ENCODE results near the gene NUDT22.

Gene NUDT22

GRCh38 chr11:64255135-64256128 lies 29.4 kb downstream of the NUDT22 start:
- DNase-seq (ENCODE audit: low spot score): no peak

GRCh38 chr11:64256300-64256699 lies 30.2 kb downstream of the NUDT22 start:
- DNase-seq (ENCODE audit: low spot score): no peak

- DNase-seq (ENCODE audit: low spot score): no peak
Measured at GRCh38 chr11:64258356-64258755, 32.3 kb downstream of the NUDT22 start.

DNA sequence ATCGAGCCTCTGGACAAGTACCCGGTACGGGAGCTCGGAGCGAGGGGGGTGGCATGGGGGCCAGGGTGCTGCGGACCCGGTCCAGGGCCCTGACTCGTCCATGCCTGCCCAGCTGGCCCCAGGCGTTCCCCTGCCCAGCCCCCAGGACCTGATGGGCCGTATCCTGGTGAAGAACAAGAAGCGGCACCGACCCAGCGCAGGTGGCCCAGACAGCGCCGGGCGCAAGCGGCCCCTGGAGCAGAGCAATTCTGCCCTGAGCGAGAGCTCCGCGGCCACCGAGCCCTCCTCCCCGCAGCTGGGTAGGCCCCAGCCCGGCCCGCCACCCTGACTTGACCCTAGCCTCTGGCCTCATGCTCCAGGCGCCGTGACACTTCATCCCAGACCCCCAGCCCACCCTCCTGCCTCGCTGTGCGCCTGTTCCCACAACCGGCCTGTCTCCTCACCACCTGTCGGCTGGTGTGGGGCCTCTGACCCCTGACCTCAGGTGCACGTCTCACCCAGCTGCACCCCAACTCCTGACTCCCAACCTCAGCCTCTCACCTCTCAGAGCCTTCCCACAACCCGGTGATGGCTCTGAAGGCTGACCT lies 33.0 kb downstream of the NUDT22 start:
- no peak for DNase-seq (ENCODE audit: low spot score)

GRCh38 chr11:64259533-64260067 lies 33.5 kb downstream of the NUDT22 start:
- DNase-seq (ENCODE audit: low spot score): no peak

DNA sequence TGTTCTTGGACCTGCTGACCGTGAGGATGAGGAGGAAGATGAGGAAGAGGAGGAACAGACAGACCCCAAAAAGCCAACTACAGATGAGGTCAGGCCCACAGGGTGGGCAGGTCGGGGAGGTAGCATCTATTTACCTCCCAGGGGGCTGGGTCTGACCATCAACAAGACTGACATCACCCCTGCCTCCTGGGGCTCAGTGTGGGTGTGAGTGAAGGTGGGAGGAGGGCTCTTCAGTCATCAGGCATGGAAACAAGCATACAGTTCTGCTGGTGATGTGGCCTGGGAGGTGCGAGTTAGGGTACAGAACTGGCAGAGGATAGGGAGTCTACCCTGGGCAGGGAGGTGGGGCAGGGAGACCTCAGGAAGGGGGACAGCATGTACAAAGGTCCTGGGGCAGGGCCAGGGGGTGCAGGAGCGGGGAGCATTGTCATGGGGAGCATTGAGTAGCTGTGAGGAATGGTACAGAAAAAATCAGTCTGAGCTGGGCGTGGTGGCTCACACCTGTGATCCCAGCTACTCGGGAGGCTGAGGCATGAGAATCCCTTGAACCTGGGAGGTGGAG lies 34.2 kb downstream of the NUDT22 start:
- no peak for DNase-seq (ENCODE audit: low spot score)

DNA sequence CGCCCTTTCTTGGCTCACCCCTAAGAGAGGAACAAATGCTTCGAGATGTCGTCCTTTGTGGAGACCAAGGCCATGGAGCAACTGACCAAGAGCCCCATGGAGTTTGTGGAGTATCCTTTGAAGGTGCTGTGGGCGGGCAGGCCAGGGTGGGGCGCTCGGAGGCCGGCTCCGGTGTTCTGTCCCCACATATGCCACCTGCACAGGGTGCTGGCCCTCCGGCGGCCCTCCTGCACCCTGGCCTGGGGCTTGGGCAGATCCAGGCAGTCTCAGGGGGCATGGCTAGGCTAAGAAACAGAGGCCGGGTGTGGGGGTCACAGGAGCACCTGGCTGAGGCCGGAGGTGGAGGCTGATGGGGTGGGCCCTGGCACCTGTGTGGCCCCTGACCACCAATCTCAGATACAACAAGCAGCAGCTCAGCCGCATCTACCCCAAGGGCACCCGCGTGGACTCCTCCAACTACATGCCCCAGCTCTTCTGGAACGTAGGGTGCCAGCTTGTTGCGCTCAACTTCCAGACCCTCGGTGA lies 35.5 kb downstream of the NUDT22 start:
- DNase-seq (ENCODE audit: low spot score): no peak

DNA sequence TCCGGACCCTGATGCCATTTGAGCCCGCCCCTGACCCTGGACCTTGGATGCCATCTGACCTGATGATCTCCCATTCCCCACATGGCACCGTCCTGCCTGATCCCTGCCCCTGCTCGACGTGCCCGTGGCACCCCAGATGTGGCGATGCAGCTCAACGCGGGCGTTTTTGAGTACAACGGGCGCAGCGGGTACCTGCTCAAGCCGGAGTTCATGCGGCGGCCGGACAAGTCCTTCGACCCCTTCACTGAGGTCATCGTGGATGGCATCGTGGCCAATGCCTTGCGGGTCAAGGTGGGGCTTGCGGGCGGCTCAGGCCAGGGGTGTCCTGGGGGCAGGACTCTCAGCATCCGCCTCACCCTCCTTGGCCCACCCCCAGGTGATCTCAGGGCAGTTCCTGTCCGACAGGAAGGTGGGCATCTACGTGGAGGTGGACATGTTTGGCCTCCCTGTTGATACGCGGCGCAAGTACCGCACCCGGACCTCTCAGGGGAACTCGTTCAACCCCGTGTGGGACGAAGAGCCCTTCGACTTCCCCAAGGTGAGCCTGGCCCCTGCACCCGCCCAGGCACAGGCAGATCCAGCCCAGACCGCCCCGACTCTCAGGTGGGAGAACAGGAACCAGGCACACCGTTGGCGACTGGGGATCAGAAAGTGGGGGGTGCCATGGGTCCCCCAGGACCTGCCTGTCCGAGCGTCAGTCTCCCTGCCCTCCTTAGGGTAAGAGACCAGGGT lies 36.4 kb downstream of the NUDT22 start:
- DNase-seq (ENCODE audit: low spot score): no peak

DNA sequence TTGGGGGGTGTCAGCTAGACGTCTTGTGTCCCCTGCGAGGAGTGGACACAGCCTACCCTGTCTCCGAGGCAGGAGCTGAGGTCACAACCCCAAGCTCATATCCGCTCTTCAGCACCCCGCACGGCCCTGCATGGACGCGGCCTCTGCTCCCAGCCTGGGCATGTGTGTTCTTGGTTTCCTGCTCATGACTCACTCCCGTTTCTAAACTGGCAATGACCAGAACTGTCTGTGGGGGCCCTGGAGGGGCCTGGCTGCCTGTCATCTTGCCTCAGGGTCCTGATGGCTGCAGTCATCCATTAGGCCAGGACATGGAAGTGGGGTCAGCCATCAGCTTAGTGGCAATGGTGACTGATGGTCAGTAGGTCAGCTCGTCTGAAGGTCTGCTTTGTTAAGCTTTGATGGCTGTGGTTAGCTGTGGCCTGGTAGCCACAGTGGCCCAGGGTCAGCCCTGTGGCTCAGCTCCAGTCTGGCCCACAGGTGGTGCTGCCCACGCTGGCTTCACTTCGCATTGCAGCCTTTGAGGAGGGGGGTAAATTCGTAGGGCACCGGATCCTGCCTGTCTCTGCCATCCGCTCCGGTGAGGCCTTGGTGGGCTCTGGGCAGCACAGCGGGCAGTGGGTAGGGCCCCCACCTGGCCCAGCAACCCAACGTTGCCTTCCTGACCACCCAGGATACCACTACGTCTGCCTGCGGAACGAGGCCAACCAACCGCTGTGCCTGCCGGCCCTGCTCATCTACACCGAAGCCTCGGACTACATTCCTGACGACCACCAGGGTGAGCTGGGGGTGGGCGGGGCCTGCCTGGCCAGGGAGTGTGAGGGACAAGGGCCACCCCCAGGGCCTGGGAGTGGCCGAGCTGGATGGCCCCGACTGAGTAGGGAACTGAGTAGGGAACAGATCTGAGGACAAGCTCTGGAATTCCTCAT lies 37.2 kb downstream of the NUDT22 start:
- no peak for DNase-seq (ENCODE audit: low spot score)

GRCh38 chr11:64263947-64264317 lies 37.9 kb downstream of the NUDT22 start:
- DNase-seq (ENCODE audit: low spot score): no peak

- no peak for DNase-seq (ENCODE audit: low spot score)
Measured at GRCh38 chr11:64264371-64264852, 38.3 kb downstream of the NUDT22 start.

GRCh38 chr11:64265176-64266160 lies 39.4 kb downstream of the NUDT22 start:
- DNase-seq (ENCODE audit: low spot score): no peak

DNA sequence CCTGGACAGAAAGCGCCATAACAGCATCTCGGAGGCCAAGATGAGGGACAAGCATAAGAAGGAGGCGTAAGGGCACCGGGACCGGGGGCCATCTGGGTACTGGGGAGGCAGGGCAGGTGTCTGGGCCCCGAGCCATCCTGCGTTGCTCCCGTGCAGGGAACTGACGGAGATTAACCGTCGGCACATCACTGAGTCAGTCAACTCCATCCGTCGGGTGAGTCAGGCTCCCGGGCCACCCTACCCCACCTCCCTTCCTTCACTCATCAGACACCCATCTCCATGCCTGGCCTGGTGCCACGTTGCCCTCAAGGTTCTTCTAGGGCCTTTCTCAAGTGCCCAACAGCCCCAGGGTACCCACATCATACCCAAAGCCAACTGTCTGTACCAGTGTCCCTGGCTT lies 40.3 kb downstream of the NUDT22 start:
- DNase-seq (ENCODE audit: low spot score): no peak

GRCh38 chr11:64267207-64267945 lies 41.3 kb downstream of the NUDT22 start:
- no peak for DNase-seq (ENCODE audit: low spot score)

DNA sequence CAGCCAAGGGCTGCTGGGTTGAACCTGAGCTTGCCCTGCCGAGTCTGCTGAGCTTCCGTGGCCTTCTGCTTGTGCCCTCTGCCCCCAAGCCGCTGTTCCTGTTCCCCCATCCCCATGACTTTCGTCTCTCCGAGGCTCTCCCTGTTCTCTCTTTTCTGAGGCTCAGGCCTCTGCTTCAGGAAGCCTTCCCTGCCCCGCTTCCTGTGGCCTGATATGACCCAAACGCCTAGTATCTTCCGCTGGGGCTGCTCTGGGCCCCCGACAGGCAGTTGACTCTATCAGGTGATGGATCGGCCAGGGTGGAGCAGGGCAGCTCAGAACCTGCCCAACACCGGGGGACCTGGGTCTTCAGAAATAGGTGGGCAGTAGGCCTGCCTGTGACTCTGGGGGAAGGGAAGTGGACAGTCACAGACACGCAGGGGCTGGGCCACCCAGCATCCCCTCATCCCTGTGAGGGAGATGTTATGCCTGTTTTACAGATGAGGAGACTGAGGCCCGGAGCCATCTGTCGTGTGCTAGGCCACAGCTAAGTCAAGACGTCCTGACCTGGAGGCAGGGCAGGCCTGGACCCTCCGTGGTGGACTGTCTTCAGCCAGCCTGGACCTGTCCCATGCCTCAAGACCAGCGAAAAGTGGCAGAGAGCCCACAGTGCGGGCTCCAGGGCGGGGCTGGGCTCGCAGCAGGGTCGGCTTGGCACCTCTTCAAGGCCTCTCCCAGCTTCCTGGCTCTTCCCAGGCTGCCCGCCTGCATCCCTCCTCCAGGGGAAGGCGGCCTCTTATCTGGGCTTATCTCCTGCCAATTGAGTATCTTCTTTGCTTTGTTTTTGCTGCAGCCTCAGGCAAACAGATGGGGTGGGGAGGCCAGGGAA lies 42.2 kb downstream of the NUDT22 start:
- DNase-seq (ENCODE audit: low spot score): peak; percentile 35

GRCh38 chr11:64268893-64269539 lies 42.9 kb downstream of the NUDT22 start:
- DNase-seq (ENCODE audit: low spot score): peak; percentile 57

- peak; percentile 93 for DNase-seq (ENCODE audit: low spot score)
Measured at GRCh38 chr11:64269540-64270220, 43.6 kb downstream of the NUDT22 start.

Data from hepatic stellate cell (primary cell).